DMS153 treated with DMSO at 0.1 percent for 48 hours (cell line): ENCODE measurements around the gene PIH1D2.
"Not testable (repeated sequence)": the region's sequence is repeated elsewhere in the genome, so short reads cannot be mapped to it uniquely, and the experiment has no call there.

Experiments
- DNase-seq: peaks from one replicate; lab custom pipeline; 2025; ENCODE audit not compliant: unreplicated experiment; lab: John Stamatoyannopoulos, UW

Gene PIH1D2

DNA sequence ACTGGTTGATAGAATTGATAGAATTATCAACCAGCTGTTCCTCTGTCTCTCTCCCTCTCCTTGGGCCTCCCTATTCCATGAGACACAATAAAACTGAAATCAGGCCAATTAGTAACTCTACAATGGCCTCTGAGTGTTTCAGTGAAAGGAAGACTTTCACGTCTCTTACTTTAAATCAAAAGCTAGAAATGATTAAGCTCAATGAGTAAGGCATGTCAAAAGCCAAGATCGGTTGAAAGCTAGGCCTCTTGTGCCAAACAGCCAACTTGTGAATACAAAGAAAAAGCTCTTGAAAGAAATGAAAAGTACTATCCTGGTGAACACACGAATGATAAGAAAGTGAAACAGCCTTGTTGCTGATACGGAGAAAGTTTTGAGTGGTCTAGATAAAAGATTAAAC is 16.6 kb downstream of the PIH1D2 start:
- no peak for DNase-seq

DNA sequence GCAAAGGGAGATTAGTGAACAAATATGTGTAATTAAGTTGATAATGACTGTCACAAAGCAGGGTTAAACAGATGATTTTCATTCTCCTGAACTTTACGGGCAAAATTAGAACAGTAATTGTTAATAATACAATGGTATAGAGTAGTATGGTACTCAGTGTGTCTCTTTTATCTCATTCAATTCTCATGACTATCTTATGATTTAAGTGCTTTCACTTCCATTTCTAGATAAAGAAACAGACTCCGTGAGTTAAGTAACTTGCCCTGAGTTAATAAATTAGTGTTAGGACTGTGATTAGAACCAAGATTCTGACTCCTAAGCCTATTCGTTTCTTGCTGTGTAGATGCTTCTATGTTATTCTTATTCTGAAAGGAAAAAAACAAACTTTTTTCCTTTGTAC is 22.0 kb downstream of the PIH1D2 start:
- no peak for DNase-seq

DNA sequence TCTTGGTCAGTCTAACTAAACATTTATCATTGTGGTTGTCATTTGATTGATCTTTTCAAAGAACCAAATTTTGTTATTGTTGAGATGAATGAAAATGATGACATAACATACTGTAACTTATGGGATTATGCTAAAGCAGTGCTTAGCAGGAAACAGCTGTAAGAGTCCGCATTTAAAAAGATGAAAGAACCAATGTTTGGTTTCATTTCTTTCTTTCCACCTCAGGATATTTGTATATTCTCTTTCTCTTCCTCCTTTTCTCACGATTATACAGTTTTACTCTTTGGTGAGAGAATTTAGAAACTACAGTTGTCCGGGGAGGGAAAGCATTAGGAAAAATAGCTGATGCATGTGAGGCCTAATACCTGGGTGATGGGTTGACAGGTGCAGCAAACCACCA is 23.1 kb downstream of the PIH1D2 start:
- DNase-seq = no peak

DNA sequence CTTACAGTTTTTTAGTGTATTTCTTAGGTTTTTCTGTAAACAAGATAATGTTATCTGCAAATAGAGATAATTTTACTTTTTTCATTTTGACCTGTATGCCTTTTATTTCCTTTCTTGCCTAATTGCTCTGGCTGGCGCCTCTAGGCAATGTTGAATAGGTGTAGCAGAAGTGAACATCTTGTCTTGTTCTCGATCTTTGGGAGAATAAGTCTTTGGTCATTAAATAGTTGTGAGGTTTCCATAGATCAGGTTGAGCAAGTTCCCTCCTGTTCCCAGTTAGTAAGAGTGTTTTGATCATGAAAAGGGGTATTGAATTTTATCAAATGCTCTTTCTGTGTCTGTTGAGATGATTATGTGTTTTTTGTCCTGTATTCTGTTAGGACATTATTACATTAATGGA is 24.0 kb downstream of the PIH1D2 start:
- no peak for DNase-seq

DNA sequence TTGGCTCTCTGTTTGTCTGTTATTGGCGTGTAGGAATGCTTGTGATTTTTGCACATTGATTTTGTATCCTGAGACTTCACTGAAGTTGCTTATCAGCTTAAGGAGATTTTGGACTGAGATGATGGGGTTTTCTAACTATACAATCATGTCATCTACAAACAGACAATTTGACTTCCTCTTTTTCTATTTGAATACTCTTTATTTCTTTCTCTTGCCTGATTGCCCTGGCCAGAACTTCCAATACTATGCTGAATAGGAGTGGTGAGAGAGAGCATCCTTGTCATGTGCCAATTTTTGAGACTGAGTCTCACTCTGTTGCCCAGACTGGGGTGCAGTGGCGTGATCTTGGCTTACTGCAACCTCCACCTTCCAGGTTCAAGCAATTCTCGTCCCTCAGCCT is 25.6 kb downstream of the PIH1D2 start:
- not testable (repeated sequence) for DNase-seq

DNA sequence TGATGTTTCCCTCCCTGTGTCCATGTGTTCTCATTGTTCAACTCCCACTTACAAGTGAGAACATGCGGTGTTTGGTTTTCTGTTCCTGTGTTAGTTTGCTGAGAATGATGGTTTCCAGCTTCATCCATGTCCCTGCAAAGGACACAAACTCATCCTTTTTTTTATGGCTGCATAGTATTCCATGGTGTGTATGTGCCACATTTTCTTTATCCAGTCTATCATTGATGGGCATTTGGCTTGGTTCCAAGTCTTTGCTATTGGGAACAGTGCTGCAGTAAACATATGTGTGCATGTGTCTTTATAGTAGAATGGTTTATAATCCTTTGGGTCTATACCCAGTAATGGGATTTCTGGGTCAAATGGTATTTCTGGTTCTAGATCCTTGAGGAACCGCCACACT is 27.2 kb downstream of the PIH1D2 start:
- DNase-seq = not testable (repeated sequence)

DNA sequence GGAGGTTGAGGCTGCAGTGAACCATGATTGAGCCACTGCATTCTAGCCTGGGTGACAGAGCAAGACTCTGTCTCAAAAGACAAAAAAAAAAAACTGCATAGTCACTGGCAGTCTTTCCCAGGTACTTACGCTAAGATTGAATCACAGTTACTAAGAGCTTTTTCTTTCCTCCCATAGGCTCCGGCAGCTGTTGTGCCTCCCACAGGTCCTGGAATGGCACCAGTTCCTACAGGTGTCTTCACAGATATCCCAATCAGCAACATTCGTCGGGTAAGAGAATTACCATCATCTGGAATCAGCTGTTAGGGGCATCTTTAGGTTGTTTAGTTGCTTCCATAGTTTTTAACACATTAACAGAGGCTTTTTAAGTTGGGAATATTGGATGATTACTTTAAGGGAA is 28.9 kb downstream of the PIH1D2 start:
- no peak for DNase-seq

DNA sequence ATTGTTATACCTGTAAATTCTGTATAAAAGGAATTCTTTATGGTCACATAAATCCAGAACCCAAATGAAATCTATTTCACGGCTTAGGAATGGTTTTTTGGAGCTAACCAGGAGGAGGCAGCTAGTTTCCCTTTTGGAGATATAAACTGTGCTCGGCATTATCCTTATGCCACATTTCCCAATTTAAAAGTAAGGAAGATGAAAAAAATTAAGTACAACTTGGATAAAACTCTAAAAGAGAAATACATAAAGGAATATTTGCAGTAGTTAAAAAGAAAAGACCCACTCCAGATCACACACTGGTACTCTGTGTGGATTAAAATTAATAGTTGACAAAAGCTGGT is 30.9 kb downstream of the PIH1D2 start:
- DNase-seq = no peak

DNA sequence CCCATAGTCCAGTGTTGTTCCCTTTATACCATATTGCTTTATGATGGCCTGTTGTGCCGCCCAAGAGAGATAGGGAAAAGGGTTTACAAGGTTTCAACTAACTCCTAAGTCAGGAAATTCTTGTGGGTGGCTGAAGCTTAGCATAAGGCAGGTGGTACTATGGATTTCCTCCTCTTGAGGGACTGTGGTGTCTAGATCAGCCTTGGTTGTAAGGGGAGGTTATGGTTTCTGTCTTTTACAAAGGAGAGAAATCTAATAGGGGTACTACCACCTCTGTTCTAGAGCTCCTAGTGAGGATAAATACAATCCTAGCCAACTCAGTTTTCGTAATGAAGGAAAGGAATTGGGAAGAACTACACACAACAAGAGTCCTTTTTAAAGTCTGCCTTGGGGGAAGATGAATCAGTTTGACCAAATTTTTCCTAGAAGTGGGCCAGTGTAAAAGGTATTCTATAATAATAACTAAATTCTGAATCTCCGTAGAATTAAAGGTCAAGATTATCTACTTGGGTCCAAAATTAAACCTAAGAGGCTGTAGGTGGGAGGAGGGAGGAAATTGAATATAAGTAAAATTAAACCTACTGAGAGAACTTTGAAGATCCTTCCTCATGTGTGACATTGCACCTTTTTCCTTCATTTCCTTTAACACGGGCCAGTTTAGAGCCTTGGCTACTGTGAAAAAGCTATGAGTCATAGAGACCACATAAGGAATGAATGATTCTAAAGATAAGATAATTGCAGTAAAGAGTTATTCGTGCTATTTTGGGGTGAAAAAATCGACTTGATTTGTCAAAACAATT is 31.5 kb downstream of the PIH1D2 start:
- DNase-seq = no peak

DNA sequence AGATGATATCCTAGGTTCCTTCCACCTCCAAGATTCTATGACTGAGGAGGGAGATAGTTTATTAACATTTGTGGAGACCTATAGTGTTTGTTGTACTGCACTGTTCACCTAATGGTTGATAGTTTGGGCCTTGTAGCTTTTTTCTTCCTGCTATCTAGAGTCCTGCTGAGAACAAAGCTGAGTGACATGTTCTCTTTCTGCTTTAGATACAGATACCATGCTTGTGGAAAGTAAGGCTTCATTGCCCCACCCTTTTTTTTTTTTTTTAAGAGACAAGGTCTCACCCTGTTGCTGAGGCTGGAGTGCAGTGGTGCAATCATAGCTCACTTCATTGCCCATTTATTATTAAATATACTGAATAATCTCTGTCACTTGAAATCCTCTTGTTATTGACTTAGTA is 36.3 kb downstream of the PIH1D2 start:
- DNase-seq = no peak

DNA sequence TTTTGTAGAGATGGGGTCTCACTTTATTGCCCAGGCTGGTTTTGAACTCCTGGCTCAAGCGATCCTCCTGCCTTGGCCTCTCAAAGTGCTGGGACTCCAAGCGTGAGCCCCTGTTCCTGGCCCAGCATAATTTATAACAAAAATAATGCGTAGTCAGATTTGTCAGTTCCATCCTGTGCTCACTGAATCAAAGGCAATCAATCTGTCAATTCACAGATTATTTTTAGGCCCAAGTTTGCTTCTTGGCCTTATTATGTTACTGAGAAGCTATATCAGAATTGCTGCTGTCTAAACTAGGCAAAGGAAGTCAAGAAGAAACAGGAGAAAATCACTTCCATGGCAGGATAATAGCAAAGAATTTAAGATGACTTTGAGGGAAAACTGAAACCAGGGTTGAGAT is 39.9 kb downstream of the PIH1D2 start:
- no peak for DNase-seq

DNA sequence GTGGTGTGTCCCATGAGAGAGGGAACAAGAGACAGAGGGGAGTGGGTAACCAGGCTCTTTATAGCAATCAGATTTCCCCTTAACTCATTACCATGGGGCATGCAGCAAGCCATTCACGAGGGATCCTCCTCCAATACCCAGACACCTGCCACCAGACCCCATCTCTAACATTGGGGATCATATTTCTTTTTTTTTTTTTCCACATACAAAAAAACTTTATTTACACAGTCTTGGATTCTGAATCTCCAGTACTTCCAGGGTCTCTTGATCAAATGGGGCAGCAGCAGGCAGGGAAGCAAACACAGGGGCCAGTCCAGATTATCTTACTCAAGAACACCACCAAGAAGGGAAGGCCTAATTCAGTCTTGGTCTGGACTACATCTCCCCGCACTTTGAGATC is 44.4 kb downstream of the PIH1D2 start:
- no peak for DNase-seq

DNA sequence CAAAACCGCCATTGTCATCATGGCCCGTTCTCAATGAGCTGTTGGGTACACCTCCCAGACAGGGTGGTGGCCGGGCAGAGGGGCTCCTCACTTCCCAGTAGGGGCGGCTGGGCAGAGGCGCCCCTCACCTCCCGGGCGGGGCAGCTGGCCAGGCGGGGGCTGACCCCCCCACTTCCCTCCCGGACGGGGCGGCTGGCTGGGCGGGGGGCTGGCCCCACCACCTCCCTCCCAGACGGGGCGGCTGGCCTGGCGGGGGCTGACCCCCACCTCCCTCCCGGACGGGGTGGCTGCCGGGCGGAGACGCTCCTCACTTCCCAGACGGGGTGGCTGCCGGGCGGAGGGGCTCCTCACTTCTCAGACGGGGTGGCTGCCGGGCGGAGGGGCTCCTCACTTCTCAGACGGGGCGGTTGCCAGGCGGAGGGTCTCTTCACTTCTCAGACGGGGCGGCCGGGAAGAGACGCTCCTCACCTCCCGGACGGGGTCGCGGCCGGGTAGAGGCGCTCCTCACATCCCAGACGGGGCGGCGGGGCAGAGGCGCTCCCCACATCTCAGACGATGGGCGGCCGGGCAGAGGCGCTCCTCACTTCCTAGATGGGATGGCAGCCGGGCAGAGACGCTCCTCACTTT is 46.9 kb downstream of the PIH1D2 start:
- DNase-seq = not testable (repeated sequence)

DNA sequence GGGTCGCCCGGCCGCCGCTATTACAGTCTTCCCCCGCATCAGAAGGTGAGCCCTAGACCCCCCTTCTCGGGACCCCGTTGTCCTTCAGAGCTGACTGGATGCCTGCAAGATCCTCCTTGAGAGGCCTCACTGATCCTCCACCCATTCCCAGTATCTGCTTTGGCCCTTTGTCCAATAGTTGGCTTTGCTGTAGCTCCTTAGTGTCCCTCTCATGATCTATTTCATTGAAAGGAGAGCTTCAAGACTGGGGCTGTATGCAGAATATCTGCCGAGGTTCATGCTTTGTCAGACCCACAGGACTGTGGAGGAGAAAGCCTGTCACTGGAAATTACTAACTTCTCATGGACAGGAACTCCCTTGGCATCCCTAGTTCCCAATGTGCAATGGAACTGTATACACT is 48.1 kb downstream of the PIH1D2 start:
- no peak for DNase-seq

DNA sequence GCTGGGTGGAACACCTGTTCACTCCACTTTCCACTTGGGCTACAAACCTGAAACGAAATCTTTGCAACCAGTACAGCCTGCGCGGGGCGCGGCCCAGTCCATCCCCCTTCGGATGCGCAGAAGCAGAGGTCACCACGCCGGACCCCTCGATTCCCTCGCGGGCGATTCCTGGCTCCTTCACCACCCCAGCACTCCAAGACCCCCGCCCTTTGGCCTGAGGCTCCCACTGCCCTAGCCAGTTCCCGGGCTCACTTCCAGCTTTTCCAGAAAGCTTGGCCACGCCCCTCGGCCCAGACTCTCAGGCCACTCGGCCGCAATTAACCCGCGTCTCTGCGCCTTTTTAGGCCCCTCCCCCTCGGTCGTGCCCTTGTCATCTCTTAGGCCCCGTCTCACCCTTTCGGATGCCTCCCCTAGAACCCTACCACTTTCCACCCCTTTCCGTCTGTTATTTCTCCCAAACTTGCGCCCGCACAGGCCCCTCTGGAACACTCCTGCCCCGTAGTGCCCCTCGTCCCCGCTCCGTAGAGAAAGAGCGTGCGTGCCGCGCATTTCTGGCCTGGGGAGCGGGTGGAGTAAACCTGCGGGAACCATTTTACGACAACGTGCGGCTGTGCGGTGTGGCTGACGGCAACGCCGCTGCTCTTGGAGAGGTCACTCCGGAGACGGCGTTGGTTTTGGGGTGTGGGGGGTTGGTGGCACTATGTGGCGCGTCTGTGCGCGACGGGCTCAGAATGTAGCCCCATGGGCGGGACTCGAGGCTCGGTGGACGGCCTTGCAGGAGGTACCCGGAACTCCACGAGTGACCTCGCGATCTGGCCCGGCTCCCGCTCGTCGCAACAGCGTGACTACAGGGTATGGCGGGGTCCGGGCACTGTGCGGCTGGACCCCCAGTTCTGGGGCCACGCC is 48.8 kb downstream of the PIH1D2 start, which contains the start of gene DLAT:
DLAT (plus strand) TSS at position 636 of the 906 bp plus-strand sequence; CDS start at position 701, 65 bp downstream.
- DNase-seq = peak; percentile 89

DNA sequence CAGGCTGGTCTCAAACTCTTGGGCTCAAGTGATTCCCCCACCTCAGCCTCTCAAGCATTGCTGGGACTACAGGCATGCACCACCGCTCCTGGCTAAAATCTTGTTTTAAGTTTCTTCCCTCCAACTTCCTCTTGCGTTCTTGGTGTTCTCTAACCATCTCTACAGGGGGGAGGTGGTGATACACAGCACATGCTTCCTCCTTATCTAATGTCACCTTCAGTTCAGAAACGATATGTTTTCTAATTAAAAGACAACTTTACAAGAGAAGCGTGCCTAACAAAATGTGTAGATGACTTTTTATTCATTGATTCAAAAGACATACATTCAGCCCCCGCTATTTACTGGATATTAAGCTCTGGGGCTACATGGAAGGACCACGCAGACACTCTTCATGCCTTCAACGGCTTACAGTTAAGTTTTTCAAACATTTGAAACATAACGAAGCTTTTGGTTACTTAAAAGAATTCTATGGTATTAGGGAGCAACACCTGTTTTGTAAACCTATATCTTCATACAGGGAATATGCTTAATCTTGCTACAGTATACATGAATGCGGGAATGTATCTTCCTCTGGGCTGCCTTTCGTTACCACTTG is 49.5 kb downstream of the PIH1D2 start:
- DNase-seq = no peak

DNA sequence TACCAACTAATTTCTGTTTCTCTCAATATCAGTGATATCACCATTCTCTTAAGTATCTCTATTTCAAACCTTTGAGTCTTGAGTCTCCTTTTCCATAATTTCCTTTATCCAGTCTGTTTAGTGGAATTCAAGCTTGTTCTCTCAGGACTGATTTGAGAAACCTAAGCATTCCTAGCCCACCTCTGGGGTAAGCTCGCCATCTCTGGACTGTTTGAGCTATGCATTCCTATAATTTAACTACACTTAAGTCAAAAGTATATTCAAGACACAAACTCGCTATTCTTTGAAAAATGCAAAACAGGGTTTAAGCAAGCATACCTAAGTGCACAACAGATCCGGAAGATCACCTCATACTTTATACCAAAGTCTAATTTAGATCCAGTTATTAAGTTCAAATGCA is 50.7 kb downstream of the PIH1D2 start:
- DNase-seq = no peak

DNA sequence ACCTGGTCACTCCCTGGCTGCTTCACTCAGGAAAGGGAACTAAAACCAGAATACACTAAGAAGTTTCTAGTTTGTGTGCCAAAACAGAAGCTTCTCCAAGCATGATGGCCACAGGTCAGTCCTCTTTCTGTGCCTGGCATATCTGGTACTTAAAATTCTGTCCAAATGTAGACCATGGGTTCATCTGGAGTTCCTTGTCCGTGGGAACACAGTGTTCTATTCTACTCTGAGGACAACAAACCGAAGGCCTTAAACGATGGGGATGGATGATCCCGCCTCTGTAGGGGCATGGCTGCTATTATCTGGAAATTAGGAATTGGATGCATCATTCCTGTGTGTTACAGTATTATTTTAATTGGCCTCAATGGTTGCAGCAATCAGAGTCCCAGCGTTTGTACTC is 54.8 kb downstream of the PIH1D2 start:
- no peak for DNase-seq
